Stimulated activated CD4-positive, alpha-beta T cell treated with anti-CD3 and anti-CD28 coated beads, Interleukin-12 subunit alpha, Interleukin-12 subunit beta, amount 100 ng/mL, for 48 hours (primary cell): Measurements from ENCODE around the gene EPHB2.

Experiments
- DNase-seq, 3 donors: peaks; one replicate each; pipeline ENCODE4 v3.0.0-alpha.2; 2020; ENCODE audit warnings: low read depth in 2 of 3, low spot score in 1 of 3

The EPHB2 gene

DNA sequence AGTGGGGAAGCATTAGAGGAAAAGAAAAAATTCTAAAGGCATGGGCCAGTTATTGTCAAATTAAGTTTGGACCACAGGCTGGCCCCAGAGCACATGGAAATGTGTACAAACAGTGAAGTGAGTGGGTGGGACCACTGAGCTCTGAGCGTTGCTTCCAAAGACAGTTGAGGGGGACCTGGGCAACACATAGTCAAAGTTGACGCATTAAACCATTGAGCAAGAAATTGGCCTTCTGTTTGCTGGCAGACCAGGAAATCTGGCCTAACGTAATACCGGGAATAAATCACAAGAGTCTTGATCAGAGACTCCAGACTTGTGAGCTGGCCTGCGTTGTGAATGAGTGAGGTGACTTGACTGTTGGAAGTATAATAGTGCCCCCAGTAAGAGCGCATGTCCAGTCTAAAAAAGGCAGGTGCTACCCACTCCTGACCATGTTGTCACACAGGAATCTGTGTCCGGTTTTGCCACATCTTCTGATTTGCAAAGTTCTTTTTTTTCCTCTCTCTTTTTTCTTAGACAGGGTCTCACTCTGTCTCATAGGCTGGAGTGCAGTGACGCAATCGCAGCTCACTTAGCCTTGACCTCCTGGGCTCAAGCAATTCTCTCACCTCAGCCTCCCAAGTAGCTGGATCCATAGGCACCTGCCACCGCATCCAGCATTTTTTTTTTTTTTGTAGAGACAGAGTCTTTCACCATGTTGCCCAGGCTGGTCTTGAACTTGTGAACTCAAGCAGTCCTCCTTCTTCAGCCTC is 10.7 kb downstream of the EPHB2 start:
- no peak for DNase-seq

DNA sequence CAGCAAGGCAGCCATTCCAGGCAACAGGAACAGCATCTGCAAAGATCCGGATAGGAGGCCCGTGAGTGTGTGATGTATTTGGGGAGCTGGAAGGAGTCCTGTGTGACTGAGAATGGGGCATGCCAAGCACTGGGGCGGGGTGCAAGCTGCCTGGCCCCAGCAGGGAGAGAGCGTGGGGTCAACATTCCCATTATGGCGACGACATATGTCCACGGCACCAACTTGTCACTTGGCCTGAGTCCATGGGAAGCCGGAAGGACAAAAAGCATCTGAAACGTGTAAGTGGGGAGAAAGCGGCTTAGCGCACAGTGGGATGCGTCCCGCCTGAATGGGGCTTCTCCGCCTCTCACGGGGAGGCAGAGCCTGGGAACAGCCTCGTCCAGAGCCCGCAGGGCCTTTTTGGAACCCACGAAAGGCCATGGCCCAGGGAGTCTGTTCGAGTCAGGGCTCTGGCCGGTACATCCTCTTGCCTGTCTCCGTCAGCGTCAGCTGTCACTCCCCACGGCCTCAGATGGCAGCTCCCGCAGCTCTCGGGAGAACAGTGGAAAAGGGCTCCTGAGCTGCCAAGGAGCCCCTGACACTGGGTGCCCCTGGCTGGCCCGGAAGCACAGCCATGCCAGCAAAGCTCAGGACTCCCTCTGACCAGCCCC is 12.4 kb downstream of the EPHB2 start:
- DNase-seq = no peak

DNA sequence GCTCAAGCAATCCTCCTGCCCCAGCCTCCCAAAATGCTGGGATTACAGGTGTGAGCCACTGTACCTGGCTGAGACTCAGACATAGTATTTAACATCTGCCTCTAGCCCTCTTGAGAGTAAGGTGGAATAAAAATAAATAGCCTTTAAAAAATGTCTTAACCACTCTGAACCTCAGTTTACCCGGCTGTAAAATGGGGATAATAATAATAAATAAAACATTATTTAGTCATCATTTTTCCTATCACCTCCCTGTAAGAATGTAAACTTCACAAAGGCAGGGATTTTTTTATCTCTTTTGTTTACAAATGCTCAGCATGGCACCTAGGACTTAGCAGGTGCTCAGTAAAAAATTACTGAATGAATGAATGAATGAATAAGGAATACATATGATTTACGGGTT is 17.2 kb downstream of the EPHB2 start:
- no peak for DNase-seq

DNA sequence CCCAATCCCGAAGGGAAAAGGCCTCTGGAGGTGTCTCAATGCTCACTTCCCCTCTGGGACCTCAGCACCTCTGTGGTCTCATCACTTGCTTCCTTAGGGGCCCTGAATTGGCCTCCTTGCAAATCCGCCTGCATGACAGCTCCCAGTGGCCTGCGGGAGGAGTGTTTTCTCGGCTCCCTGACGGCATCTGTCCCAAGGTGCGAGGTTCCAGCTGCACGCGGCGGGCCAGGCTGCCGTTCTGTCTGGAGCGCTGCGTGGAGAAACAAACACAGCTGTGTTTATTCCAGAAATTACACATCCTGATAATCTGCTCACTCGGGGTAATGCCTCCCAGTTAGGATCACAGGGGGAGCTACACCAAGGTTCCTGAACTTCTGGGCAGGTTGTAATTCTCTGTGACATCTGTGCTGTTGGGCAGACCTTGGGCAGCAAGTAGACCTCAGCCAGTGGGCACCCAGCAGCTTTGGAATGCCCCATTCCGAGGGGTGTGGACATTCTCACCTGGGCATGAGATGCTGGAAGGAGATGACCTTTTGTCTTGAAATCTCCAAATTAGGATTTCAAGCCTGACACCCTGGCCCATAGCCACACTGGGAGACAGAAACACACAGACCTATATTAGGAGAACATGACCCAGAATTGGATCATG is 18.2 kb downstream of the EPHB2 start:
- DNase-seq = no peak

DNA sequence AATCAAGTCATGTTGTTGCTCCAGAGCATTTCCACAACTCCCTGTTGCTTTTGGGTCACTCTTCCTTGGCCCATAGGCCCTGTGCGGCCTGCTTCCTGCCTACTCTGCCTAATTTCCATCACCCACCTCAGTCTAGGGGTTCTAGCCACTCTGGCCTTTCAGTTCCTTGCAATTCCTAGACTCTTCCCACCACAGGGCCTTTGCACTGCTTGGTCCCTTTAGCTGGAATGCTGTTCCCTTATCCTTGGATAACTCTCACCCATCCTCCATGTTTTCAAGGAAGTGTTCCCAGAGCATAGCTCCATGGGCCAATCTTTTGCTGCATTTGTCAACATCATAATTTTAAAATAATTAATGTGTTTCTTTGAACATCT is 18.7 kb downstream of the EPHB2 start:
- no peak for DNase-seq

DNA sequence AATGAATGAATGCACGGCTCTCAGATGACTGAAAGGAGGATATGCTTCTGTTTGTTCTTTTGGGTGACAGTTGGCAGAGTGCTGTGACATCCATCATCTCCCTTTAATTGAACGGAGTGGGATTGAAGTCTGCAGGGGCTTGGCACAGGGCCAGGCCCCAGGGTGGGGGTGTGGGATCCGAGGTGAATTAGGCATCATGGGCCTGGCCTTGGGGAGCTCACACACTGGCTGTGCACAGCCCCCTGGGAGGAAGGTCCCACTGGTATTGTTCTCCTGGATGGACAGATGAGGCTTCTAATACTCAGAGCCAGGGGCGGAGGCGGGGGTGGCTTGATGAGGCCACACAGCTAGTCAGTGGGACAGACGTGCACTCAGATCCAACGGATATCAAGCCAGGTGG is 19.3 kb downstream of the EPHB2 start:
- DNase-seq = no peak

DNA sequence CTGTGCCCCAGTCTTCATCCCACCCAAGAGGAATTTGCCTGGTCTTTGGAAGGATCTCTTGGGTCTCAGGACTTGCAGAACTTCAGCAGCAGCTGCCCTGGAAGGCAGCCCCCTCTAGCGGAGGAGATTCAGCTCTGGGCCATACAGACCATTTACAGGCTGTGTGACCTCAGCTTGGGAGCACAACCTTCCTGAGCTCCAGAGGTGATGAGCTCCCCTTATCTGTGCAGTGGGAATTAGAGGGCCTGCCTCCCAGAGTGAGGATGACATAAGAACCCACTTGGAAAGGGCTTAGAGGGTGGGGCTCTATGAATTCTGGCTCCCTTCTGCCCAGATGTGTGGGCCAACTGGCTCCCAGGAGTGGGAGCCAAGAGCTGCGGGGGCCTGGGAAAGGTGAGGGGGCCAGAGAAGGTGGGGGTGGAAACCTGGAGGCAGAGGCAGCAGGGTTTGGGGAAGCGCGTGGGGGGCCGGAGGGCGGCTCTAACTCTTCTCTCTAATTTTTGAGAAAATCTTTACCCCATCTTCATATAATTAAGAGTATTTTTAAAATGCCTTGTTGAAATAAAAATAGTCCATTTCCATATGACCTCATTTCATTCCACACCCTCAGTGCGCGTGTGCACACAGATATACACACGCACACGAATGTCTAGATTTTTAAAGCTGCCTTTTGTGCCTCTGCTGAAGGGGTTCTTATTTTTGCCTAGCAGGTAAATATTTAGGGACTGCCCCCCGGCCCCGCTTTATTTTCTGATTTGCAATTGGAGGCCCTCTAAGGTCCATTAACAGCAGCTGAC is 21.5 kb downstream of the EPHB2 start:
- no peak for DNase-seq

DNA sequence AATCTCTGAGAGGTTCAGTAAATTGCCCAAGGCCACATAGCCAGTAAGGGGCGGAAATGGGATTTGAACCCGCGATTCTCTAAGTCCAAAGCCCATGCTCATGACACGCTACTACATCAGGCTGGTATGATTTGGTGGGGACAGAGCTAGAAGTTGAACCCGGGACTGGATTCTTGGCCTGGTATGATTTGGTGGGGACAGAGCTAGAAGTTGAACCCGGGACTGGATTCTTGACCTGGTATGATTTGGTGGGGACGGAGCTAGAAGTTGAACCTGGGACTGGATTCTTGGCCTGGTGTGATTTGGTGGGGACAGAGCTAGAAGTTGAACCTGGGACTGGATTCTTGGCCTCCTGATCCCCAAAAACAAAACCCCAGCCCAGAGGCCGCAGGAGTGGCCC is 23.0 kb downstream of the EPHB2 start:
- no peak for DNase-seq

DNA sequence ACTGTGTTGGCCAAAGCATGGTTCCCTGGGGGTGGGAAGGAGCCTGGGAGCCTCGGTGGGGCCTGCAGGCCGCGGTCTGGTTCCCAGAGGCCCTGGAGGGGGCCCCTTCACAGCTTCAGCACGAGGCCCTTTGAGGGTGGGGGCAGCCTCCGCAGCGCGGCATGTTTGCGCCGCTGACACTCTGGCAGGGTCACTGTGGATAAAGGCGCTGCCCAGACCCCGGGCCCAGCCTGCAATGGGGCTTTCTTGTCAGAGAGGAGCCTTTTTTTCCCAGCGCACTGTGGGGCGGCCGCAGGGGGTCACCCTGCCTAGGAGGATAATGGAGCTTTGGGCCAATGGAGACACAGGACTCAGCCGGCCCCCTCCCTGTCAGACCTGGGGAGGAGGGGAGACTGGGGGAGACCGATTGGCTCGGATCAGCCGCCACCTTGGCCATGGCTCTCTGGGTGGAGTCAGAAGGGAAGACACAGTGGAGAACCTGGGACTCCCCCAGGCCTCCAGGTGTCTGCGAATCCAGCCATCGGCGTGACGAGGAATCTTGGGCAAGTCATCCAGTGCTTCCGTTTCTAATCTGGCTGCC is 26.0 kb downstream of the EPHB2 start:
- DNase-seq = no peak

DNA sequence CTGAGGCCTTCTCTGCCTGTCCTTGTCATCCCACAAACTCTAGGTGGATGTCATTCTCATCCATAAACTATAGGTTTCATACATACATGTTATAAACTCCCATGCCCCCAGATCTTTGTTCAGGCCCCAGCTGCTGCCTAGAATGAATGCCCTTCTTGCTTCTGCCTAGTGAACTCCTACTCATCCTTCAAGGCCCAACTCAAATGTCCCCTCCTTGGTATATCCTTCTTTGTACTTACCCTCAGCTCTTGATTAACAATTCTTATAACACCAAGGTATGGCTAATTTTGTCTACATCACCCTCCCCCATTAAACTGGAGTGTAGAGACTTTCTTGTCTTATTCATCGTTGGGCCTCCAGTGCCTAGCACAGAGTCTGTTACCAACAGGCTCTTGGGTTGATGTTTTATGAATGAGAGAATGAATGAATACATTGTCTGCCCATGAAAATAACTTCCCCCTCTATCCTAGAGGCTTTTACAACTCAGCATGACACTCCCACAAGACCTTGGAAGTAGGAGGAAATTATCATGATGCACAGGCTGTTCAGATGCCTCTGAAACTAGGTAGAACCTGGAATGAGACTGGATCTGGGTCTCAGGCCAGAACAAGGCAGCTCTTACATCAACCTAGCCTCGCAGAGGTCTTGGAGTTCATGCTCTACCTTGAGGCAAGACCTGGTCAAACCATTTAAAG is 26.9 kb downstream of the EPHB2 start:
- DNase-seq = no peak

DNA sequence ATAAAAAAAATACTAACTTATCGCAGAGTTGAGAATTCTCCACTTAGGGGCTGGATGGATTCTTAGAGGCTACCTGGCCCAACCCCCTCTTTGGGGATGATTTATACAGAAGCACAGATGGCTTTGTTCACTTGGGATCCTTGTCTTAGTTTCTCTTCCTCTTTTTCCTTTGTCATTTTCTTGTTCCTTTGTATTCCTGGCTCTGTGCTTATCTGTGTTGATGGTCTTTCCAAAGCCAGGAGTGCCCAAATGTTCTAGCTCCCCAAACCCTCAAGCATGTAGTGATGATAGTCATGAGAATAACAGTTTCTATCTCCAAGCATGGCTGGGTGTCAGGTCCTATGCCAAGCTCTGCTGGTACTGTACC is 27.4 kb downstream of the EPHB2 start:
- no peak for DNase-seq

DNA sequence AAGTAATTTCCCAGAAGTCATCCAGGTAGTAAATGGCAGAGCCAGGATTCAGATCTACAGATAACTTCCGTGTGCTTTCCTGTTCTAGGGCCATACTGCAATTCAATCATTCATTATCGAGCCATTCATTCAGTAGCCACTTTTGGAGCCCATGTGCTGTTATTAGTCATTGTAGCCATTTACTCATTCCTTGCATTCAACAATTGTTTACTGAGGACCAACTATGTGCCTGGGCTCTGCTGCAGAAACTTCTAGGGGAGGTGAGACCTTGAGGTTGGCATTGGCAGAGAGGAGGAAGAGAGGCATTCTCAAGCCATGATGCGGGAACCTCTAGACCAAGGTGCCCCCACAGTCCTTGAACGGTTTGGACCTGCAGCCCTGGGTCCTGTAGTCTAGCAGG is 27.9 kb downstream of the EPHB2 start:
- no peak for DNase-seq

DNA sequence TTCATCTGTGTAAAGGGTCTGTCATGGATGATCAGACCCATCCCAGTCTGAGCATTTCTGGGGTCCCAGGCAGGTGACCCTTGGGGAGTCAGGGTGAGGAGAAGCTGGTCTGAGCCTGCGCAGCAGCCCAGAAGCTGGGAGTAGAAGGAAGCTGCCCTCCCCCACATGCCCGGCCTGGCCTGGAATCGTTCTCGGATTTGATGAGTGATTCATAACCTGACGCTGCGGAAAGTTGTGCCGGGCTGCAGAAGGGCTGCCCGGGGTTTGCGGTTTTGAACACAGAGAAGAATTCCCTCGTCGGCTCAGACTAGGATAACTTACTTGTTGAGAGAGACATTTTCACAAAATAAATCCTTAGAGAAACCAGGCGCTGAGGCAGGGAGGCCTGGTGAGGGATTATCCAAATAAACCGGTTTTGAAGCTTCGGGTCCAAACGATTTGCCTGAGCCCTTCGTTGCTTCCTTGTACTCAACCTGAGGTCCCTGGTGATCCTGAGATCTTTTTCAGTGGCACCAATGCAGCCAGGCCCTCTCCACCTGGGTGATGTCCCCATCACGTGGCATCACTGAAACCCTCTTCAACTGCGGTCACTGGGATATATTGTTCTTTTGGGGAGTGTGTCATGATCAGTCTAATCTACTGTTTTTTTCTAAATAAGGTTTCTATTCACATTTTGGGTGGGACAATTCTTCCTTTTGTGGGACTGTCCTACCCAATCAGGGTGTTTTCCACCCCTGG is 29.2 kb downstream of the EPHB2 start:
- DNase-seq = no peak

DNA sequence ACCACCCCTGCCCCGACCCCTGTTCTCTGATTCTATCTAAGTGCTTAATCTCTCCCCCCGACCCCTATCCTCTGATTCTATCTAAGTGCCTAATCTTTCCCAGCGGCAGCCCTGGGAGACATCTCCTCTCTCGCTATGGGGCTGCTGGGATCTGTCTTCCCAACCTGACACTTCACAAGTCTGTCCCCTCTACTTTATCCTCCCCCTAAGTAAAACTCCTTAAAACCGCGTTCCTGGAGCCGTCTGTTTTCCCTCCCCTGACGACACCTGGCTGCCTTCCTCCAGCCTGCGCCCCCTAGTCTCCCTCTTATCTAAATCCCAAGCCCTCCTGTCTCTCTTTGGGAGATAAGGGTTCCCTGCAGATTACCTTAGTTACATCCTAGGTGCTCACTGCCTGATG is 30.5 kb downstream of the EPHB2 start:
- no peak for DNase-seq

DNA sequence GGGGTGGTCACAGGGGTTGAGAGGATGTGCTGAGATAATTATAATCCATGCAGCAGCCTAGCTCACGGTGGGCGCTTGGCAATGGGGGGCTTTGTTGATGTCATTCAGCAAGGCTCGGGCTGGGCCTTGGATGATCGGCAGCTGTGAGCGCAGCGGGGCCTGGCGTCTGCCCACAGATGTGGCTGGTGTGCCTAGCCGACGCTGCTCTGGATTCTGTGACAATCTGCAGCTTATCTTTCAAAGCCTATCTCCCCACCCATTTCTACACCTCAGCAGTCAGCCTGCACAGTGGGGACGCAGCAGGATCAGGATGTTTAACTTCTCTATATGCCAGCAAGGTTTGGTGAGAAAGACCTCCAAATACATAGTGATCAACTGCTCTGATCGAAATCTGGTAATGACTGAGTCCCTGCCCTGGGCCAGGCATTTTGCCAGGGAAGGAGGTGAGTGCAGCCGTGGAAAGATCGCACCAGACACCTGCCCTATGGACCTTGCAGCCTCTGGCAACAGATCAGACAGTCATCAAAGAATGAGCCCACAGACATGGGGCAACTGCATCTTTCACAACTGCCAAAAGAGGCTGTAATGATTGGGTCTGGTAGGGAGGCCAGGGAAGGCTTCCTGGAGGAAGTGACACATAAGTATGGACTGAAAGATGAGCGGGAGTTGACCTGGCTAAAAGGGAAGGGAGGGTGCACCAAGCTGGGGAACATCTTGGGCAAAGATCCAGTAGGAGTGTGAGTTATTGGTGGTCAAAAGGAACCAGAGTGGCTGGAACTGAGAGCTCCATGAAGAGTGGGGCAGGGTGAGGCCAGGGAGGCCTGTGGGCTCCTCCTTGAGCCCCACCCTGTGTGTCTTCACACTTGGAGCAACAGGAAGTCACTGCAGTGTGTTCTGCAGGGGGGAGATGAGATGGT is 35.3 kb downstream of the EPHB2 start:
- no peak for DNase-seq

DNA sequence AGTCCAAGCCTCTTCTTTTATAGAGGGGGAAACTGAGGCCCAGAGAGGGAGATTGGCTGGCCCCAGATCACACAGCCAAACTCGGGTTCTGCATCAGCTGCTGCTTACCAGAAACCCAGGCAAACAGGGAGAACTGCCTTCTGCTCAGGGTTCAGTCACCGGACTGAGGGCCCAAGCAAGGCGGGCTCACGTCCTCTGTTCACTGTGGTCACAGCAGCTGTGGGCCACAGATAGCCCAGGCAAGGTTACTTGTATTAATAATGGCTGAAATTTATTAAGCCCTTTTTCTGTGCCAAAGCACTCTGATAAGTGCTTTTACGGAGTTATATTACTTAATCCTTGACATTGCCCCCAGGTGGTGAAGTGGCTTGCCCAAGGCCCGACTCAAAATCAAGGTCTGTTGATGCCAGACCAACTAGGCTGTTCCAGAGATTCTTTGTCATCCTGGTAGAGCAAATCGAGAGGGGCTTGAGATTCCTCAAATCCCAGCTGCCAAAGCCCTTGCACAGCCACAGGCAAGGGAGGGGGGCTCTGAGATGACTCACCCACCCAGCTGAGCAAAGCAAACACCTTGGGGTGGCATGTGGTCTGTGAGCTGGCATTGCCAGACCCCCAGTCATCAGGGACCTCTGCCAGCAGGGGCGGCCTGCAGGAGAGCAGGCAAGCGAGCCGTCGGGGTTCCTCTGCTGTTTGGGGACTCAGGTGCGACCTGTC is 36.5 kb downstream of the EPHB2 start:
- DNase-seq = no peak

DNA sequence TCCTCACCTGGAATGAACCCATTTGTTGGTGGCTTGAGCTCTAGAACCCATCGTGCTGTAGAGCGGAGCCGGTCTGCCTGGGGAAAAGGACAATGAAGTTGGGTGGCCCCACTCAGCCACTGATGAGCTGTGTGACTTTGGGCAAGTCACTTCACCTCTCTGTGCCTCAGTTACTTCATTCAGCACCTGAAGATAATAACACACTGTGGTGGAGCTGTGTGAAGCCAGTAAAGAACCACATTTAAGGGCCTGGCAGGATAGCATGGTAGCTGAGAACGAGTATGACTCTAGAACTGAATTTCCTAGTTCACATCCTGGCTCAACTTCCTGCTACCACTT is 37.1 kb downstream of the EPHB2 start:
- DNase-seq = no peak

DNA sequence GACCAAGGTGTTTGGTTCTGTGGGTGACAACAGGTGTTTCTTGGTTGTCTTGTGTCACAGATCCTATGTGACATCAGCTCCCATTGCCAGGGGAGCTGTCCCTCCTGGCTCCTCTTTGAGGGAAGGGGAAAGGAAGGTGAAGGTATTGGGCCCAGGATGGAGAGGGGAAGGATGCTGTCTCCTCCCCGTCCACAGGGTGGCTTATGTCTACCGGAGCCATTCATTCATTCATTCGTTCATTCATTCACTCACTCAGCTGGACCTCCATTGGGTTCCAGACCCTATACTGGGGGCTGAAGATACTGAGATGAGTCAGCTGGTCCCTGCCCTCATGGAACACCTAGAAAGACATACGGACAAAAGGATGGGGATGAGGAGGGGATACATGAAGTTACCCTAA is 38.9 kb downstream of the EPHB2 start:
- DNase-seq = no peak
